HepG2 (cell line): ENCODE data around the gene GNMT.

Experiments
- EZH2 ChIP-seq: conservative IDR thresholded peaks from 2 replicates; pipeline ENCODE4 v1.6.1; 2012; ENCODE audit warnings: mild to moderate bottlenecking, low read depth, low read length, moderate library complexity
- HDAC6 ChIP-seq: fragments of 200-600 bp; sonication (generic); IDR thresholded peaks from 2 replicates; pipeline ENCODE4 v1.7.0; 2017; ENCODE audit warnings: mild to moderate bottlenecking, antibody characterized with exemption, low read length, low read depth
- JUN ChIP-seq: sonication (generic); formaldehyde crosslinking; IDR thresholded peaks from 2 replicates; pipeline ENCODE4 v1.4.0; 2020; ENCODE audit warnings: mild to moderate bottlenecking, missing genetic modification reagents

DNA sequence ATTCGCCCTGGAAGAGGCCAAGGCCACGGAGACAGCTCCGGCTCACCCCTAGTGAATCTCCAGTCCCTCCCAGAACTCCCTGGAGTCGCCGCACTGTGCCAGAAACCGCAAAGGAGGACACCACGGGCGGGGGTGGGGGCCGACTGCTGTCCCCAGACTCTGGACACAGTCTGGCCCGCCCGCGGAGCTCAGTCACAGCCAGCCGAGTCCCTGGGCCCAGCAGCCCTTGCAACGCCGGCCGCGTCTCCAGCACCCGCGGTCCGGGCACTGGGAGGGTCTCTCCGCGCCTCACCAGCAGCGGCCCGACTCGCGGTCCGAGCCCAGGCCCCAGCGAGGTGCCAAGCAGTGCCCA, 17.9 kb downstream of the GNMT start:
- no peak for TF ChIP-seq JUN
- TF ChIP-seq EZH2: no peak
- no peak for TF ChIP-seq HDAC6
